Heart left ventricle (tissue), 16 donors: ENCODE results near the gene NKAIN4. TPM values are rescaled to one million over a fixed set of nuclear protein-coding genes. Genes with fewer than 3 reads are reported as not detected.

ENCODE experiments used
- ATAC-seq, 4 donors: fragments of 200-7000 bp; cut with Tn5 transposase; one replicate each; pipeline ENCODE4 v1.9.1; 2020 to 2022; ENCODE audit warnings: moderate library complexity in 4 of 4, mild to moderate bottlenecking in 3 of 4, moderate number of reproducible peaks in 1 of 4
- DNase-seq, 5 donors: peaks; one replicate each; pipeline ENCODE4 v3.0.0-alpha.2; 2020
- H3K27ac ChIP-seq, 12 donors: fragments of 200-600 bp; sonication (generic) in 4 of 12; one replicate each; pipeline versions ENCODE4 v1.5.0 to v1.8.0; 2016 to 2022; ENCODE audit warnings: mild to moderate bottlenecking in 2 of 12
- H3K27me3 ChIP-seq, 9 donors: fragments of 200-600 bp; sonication (generic) in 2 of 9; one replicate each; pipeline versions ENCODE4 v1.5.1 to v1.8.0; 2016 to 2022; ENCODE audit warnings: mild to moderate bottlenecking in 3 of 9
- H3K36me3 ChIP-seq, 9 donors: fragments of 200-600 bp; sonication (generic) in 2 of 9; one replicate each; pipeline versions ENCODE4 v1.5.0 to v1.8.0; 2018 to 2022; ENCODE audit warnings: mild to moderate bottlenecking in 2 of 9
- H3K4me1 ChIP-seq, 12 donors: fragments of 200-600 bp; sonication (generic) in 4 of 12; one replicate each; pipeline versions ENCODE4 v1.5.0 to v1.8.0; 2016 to 2022; ENCODE audit warnings: mild to moderate bottlenecking in 3 of 12
- H3K4me3 ChIP-seq, 12 donors: fragments of 200-600 bp; sonication (generic) in 4 of 12; one replicate each; pipeline versions ENCODE4 v1.5.0 to v1.8.0; 2017 to 2022; ENCODE audit warnings: mild to moderate bottlenecking in 9 of 12, moderate library complexity in 4 of 12
- H3K9me3 ChIP-seq, 12 donors: fragments of 200-600 bp; sonication (generic) in 4 of 12; one replicate each; pipeline versions ENCODE4 v1.5.0 to v1.8.0; 2016 to 2022; ENCODE audit warnings: mild to moderate bottlenecking in 1 of 12
- CTCF ChIP-seq, 12 donors: fragments of 200-600 bp; sonication (generic) in 4 of 12; IDR thresholded peaks; one replicate each; pipeline versions ENCODE4 v1.5.0 to v1.8.0; 2018 to 2022; ENCODE audit warnings: antibody characterized with exemption in 12 of 12, mild to moderate bottlenecking in 5 of 12
- POLR2A ChIP-seq, 2 donors: fragments of 450-650 bp; IDR thresholded peaks; one replicate each; pipeline ENCODE4 v1.6.1; 2017; ENCODE audit warnings: antibody characterized with exemption in 2 of 2, mild to moderate bottlenecking in 2 of 2, moderate library complexity in 2 of 2
- WGBS, 4 donors: extraction: QIAGEN DNeasy Blood & Tissue Kit in 2 of 4; methylation state at CpG; one replicate each; pipeline versions ENCODE4 v1.1.5 to v1.1.7; 2013 to 2018; 5-methylcytosine and 5-hydroxymethylcytosine counted together
- intact Hi-C, 10 donors: fragments of 100-400 bp; cut with DNase I; formaldehyde crosslinking; loops; one replicate each; pipeline versions ENCODE4 v1.11.1 to v1.14.2; 2022
- polyA plus RNA-seq, 2 donors: library from polyadenylated mRNA; stranded (reverse); fragments of 200-250 nt; gene quantifications; one replicate each; pipeline ENCODE4 v1.2.3, GENCODE V29; 2013
- total RNA-seq, 9 donors: library from RNA; depleted of rRNA in 2 of 9; stranded (reverse); fragments of >200 nt in 2 of 9; fragmentation: NEBNext Ultra II Directional in 3 of 9; extraction: Animal tissue kit (Norgen Biotek cat#: 25700) in 3 of 9; gene quantifications; one replicate each; pipeline versions ENCODE4 v1.1.0 to v1.2.4, GENCODE V29; 2016 to 2023
- donor health status: ischemic (EF 13 %, LVEDD 7.1; RV severe dilation, severe dysfunction).
- donor health status: healthy with polysubstance abuse.
- donor health status: DM: no; HTN: yes; CAD: no.
- donor health status: DM: no; HTN: no; CAD: no.
- donor health status: ischemic (EF 25% LVEDD 6.9; RV normal size, moderate dysfunction).
- donor health status: ischemic (EF 25% LVEDD 5.7; RV mildly dilated, moderate dysfunction).
- donor health status: healthy.
- donor health status: DM: yes; HTN: yes; CAD: no.
- donor health status: ischemic (EF 35%, LVEDD 5.7; RV mildly dilated, moderate dysfunction).
- donor health status: nonischemic (EF 11% LVEDD 7.7; RV severe dilation, severe dysfunction).
- donor health status: DM: yes; HTN: yes; CAD: no.
- donor health status: PGD.
- donor health status: ischemic (EF 29% LVEDD 5.4; RV normal size, mild dysfunction).
- donor health status: nonischemic (EF 23%, LVEDD 6.1; RV moderate dilation, normal function).

The NKAIN4 gene
- total and polyA plus RNA-seq, 11 donors, result not detected

- DNase-seq, result peak in 2 of 5 donors; percentile 42 to 76
- whole genome bisulfite sequencing, 4 donors, result 29 to 55% (median 37%) methylated on average over 12 to 26 of the region's 26 CpGs
- ATAC-seq, result peak in 3 of 4 donors; percentile 18 to 55 (median 46)
- H3K27me3 ChIP-seq, result peaks cover 8 to 23% (median 15%) of the 10 kb centered on the region in 9 donors
- no peaks in the 10 kb centered on the region for H3K9me3 ChIP-seq
- H3K4me3 ChIP-seq, result no peak overlapping the region
- intact Hi-C loops, result no loop called here
- TF ChIP-seq CTCF (IDR thresholded peaks at IDR 0.05) (peak in 11 of 12 donors; percentile 32 to 67 (median 59)), POLR2A (IDR thresholded peaks at IDR 0.05) (no peak)
- peaks cover 0 to 35% (median 22%) of the 10 kb centered on the region in 9 donors for H3K36me3 ChIP-seq
- no peak overlapping the region for H3K27ac ChIP-seq
- peaks cover 0 to 7% (median 0%) of the 10 kb centered on the region in 12 donors for H3K4me1 ChIP-seq
These were observed 36.6 kb upstream of the NKAIN4 start for GRCh38 chr20:63290677-63291472.

GRCh38 chr20:63290136-63290676 lies 35.9 kb upstream of the NKAIN4 start:
- DNase-seq (peak in 2 of 5 donors; percentile 18 to 52), ATAC-seq (peak in 1 of 4 donors; percentile 3)
- intact Hi-C loops, result no loop called here
- Histone ChIP-seq H3K4me1 (peaks cover 0 to 7% (median 0%) of the 10 kb centered on the region in 12 donors), H3K4me3 (no peak overlapping the region), H3K9me3 (no peaks in the 10 kb centered on the region), H3K36me3 (peaks cover 0 to 41% (median 29%) of the 10 kb centered on the region in 9 donors), H3K27ac (no peak overlapping the region), H3K27me3 (peaks cover 3 to 16% (median 8%) of the 10 kb centered on the region in 9 donors)
- 86 to 91% (median 86%) methylated on average over 15 to 17 of the region's 17 CpGs for WGBS, 4 donors
- no peak for TF ChIP-seq POLR2A (IDR thresholded peaks at IDR 0.05)
- TF ChIP-seq CTCF (IDR thresholded peaks at IDR 0.05), result no peak

GRCh38 chr20:63289311-63290135 lies 35.3 kb upstream of the NKAIN4 start:
- Histone ChIP-seq H3K9me3 (no peaks in the 10 kb centered on the region), H3K4me3 (no peak overlapping the region), H3K27ac (no peak overlapping the region), H3K4me1 (peaks cover 0 to 7% (median 0%) of the 10 kb centered on the region in 12 donors), H3K27me3 (peaks cover 0 to 9% (median 1%) of the 10 kb centered on the region in 9 donors), H3K36me3 (peaks cover 0 to 45% (median 32%) of the 10 kb centered on the region in 9 donors)
- intact Hi-C loops, result no loop called here
- DNase-seq (peak in 3 of 5 donors; percentile 19 to 57 (median 21)), ATAC-seq (no peak)
- 85 to 91% (median 90%) methylated on average over 17 to 25 of the region's 25 CpGs for WGBS, 4 donors
- TF ChIP-seq CTCF (IDR thresholded peaks at IDR 0.05) (no peak), POLR2A (IDR thresholded peaks at IDR 0.05) (no peak)
